Right lobe of liver (tissue), 4 donors: ENCODE measurements around the gene AHDC1.

ENCODE experiments used
- CTCF ChIP-seq, 4 donors: fragments of 200-600 bp in 3 of 4; fragments of 450-650 bp in 1 of 4; IDR thresholded peaks; one replicate each; pipeline versions ENCODE4 v1.5.1 to v1.8.0; 2016 to 2022; ENCODE audit warnings: antibody characterized with exemption in 4 of 4, mild to moderate bottlenecking in 2 of 4
- POLR2A ChIP-seq: fragments of 450-650 bp; IDR thresholded peaks from one replicate; pipeline ENCODE4 v1.6.1; 2017; ENCODE audit warnings: antibody characterized with exemption, mild to moderate bottlenecking
- donor health status: DM: no; HTN: no; CAD: no.
- donor health status: DM: no; HTN: no; CAD: no.
- donor health status: DM: no; HTN: yes; CAD: no.

GRCh38 chr1:27527890-27528817, 75.8 kb downstream of the AHDC1 start:
- no peak for TF ChIP-seq CTCF (IDR thresholded peaks at IDR 0.05)
- TF ChIP-seq POLR2A: no peak
